ENCODE results near the gene FBXO21. TPM values are rescaled to one million over a fixed set of nuclear protein-coding genes. Genes with fewer than 3 reads are reported as not detected.

Gene FBXO21, protein sequence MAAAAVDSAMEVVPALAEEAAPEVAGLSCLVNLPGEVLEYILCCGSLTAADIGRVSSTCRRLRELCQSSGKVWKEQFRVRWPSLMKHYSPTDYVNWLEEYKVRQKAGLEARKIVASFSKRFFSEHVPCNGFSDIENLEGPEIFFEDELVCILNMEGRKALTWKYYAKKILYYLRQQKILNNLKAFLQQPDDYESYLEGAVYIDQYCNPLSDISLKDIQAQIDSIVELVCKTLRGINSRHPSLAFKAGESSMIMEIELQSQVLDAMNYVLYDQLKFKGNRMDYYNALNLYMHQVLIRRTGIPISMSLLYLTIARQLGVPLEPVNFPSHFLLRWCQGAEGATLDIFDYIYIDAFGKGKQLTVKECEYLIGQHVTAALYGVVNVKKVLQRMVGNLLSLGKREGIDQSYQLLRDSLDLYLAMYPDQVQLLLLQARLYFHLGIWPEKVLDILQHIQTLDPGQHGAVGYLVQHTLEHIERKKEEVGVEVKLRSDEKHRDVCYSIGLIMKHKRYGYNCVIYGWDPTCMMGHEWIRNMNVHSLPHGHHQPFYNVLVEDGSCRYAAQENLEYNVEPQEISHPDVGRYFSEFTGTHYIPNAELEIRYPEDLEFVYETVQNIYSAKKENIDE
- total RNA-seq: 41.2 and 45.6 TPM in 2 replicates

DNA sequence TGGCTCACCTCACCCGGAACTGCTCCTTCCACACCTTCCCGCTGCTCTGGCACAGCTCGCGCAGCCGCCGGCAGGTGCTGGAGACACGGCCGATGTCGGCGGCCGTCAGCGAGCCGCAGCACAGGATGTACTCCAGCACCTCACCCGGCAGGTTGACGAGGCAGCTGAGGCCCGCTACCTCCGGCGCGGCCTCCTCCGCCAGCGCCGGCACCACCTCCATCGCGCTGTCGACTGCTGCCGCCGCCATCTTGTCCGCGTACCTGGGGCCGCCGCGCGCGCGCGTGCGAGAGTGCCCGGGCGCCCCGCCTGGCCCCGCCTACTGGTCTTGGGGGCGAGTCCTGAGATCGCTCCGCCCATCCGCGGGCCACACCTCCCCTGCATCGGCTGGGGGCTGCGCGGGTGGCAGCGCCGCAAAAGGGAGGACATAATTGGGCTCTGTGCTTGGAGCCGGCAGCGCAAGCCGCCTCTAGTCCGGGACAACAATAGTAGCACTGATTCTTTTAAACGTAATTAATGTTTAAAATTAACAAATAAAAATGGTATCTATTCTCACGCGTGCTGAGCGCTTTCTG lies at the start of gene FBXO21:
Gene FBXO21 (minus strand): TSS at position 261 of the 572 bp plus-strand sequence. CDS start 14 bp downstream, at position 247.

Other genes starting within 250 kb of the FBXO21 start
- gene TESC, start 91.1 kb downstream of the FBXO21 start, total RNA-seq: not detected in 2 replicates
- 0.14 and 0.19 TPM in 2 replicates for gene NOS1, start 171.2 kb upstream of the FBXO21 start, total RNA-seq

All from airway epithelial cell (primary cell).